ENCODE results near the gene DCD.

DNA sequence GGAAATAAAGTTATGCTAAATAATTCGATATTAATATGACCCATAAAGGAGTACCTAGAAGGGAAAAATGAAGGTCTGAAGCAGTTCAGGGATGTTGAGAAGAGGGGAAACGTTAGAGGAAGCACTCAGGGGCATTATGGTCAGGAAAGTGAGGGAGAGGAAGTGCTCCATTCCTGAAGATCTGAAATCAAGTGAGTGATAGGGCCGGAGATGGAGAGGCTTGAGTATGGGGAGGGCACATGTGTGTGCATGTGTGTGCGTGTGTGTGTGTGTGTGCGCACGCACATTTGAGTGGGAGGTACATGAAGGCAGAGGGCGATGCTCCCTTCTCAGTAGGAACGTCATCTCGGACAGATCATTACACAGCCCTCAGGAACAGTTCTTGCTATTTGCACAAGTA, 4.9 kb upstream of the DCD start:
- TF ChIP-seq KDM1A (IDR thresholded peaks at IDR 0.05; ENCODE audit: borderline replicate concordance): no peak
- TF ChIP-seq, protein P1, sequence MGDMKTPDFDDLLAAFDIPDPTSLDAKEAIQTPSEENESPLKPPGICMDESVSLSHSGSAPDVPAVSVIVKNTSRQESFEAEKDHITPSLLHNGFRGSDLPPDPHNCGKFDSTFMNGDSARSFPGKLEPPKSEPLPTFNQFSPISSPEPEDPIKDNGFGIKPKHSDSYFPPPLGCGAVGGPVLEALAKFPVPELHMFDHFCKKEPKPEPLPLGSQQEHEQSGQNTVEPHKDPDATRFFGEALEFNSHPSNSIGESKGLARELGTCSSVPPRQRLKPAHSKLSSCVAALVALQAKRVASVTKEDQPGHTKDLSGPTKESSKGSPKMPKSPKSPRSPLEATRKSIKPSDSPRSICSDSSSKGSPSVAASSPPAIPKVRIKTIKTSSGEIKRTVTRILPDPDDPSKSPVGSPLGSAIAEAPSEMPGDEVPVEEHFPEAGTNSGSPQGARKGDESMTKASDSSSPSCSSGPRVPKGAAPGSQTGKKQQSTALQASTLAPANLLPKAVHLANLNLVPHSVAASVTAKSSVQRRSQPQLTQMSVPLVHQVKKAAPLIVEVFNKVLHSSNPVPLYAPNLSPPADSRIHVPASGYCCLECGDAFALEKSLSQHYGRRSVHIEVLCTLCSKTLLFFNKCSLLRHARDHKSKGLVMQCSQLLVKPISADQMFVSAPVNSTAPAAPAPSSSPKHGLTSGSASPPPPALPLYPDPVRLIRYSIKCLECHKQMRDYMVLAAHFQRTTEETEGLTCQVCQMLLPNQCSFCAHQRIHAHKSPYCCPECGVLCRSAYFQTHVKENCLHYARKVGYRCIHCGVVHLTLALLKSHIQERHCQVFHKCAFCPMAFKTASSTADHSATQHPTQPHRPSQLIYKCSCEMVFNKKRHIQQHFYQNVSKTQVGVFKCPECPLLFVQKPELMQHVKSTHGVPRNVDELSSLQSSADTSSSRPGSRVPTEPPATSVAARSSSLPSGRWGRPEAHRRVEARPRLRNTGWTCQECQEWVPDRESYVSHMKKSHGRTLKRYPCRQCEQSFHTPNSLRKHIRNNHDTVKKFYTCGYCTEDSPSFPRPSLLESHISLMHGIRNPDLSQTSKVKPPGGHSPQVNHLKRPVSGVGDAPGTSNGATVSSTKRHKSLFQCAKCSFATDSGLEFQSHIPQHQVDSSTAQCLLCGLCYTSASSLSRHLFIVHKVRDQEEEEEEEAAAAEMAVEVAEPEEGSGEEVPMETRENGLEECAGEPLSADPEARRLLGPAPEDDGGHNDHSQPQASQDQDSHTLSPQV (IDR thresholded peaks at IDR 0.05): no peak
